Right lobe of liver (tissue), 6 donors: Measurements from ENCODE around the gene ARMH1. TPM values are rescaled to one million over a fixed set of nuclear protein-coding genes. Genes with fewer than 3 reads are reported as not detected.

Experiments used
- ATAC-seq, 4 donors: fragments of 200-7000 bp; cut with Tn5 transposase; one replicate each; pipeline ENCODE4 v1.9.1; 2020; ENCODE audit warnings: mild to moderate bottlenecking in 4 of 4, moderate library complexity in 4 of 4
- DNase-seq, 3 donors: peaks; one replicate each; pipeline ENCODE4 v3.0.0-alpha.2; 2020
- H3K27ac ChIP-seq, 3 donors: fragments of 200-600 bp; one replicate each; pipeline ENCODE4 v1.8.0; 2022
- H3K27me3 ChIP-seq, 2 donors: fragments of 200-600 bp; one replicate each; pipeline ENCODE4 v1.8.0; 2022
- H3K36me3 ChIP-seq, 4 donors: fragments of 200-600 bp; sonication (generic) in 1 of 4; one replicate each; pipeline versions ENCODE4 v1.5.1 to v1.8.0; 2017 to 2022; ENCODE audit warnings: control low read depth in 1 of 4
- H3K4me1 ChIP-seq, 4 donors: fragments of 200-600 bp; sonication (generic) in 1 of 4; one replicate each; pipeline versions ENCODE4 v1.5.1 to v1.8.0; 2017 to 2022; ENCODE audit warnings: control low read depth in 1 of 4
- H3K4me3 ChIP-seq, 3 donors: fragments of 200-600 bp; one replicate each; pipeline ENCODE4 v1.8.0; 2022
- H3K9me3 ChIP-seq, 4 donors: fragments of 200-600 bp; sonication (generic) in 1 of 4; one replicate each; pipeline versions ENCODE4 v1.5.1 to v1.8.0; 2017 to 2022; ENCODE audit warnings: control low read depth in 1 of 4
- POLR2A ChIP-seq: fragments of 450-650 bp; IDR thresholded peaks from one replicate; pipeline ENCODE4 v1.6.1; 2017; ENCODE audit warnings: antibody characterized with exemption, mild to moderate bottlenecking
- WGBS: methylation state at CpG from one replicate; pipeline ENCODE4 v1.1.6; 2018; ENCODE audit warnings: low coverage, low lambda C conversion rate; ENCODE audit not compliant: insufficient coverage; ENCODE audit errors: missing lambda C conversion rate; 5-methylcytosine and 5-hydroxymethylcytosine counted together
- intact Hi-C, 2 donors: fragments of 100-400 bp; cut with DNase I; formaldehyde crosslinking; loops; one replicate each; pipeline versions ENCODE4 v1.11.2 to v1.14.1; 2022
- total RNA-seq, 6 experiments: library from RNA; depleted of rRNA in 2 of 6; stranded (reverse); fragments of >200 nt in 2 of 6; fragmentation: NEBNext Ultra II Directional in 3 of 6; extraction: Animal tissue kit (Norgen Biotek cat#: 25700) in 3 of 6; gene quantifications; one replicate each; pipeline versions ENCODE4 v1.1.0 to v1.2.4, GENCODE V29; 2016 to 2023
- TF ChIP-seq, protein P1 (sequence below), 4 donors: fragments of 200-600 bp in 3 of 4; fragments of 450-650 bp in 1 of 4; IDR thresholded peaks; one replicate each; pipeline versions ENCODE4 v1.5.1 to v1.8.0; 2016 to 2022; ENCODE audit warnings: antibody characterized with exemption in 4 of 4, mild to moderate bottlenecking in 2 of 4
- donor health status: DM: no; HTN: yes; CAD: no.
- donor health status: DM: no; HTN: no; CAD: no.
- donor health status: DM: no; HTN: no; CAD: no.
- donor health status: DM: no; HTN: yes; CAD: no.
- donor health status: DM: no; HTN: yes; CAD: no.

ARMH1 gene
- total RNA-seq, 6 experiments from 2014 or later, result 2.7 to 18.4 (median 5.2) TPM

- DNase-seq, result peak; percentile 52 to 82 (median 74)
- intact Hi-C loops, result no loop called here
- WGBS, result 48% methylated on average over 13 of the region's 14 CpGs
- H3K36me3 ChIP-seq, result no peaks in the 10 kb centered on the region
- H3K4me3 ChIP-seq, result peak overlapping the region in 2 of 3 donors; percentile 20 to 28
- H3K4me1 ChIP-seq, result peaks cover 0 to 61% (median 24%) of the 10 kb centered on the region in 4 donors
- peak; percentile 71 to 85 (median 78) for ATAC-seq
- H3K27ac ChIP-seq, result peak overlapping the region; percentile 74 to 97 (median 94)
- TF ChIP-seq, protein P1, sequence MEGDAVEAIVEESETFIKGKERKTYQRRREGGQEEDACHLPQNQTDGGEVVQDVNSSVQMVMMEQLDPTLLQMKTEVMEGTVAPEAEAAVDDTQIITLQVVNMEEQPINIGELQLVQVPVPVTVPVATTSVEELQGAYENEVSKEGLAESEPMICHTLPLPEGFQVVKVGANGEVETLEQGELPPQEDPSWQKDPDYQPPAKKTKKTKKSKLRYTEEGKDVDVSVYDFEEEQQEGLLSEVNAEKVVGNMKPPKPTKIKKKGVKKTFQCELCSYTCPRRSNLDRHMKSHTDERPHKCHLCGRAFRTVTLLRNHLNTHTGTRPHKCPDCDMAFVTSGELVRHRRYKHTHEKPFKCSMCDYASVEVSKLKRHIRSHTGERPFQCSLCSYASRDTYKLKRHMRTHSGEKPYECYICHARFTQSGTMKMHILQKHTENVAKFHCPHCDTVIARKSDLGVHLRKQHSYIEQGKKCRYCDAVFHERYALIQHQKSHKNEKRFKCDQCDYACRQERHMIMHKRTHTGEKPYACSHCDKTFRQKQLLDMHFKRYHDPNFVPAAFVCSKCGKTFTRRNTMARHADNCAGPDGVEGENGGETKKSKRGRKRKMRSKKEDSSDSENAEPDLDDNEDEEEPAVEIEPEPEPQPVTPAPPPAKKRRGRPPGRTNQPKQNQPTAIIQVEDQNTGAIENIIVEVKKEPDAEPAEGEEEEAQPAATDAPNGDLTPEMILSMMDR (IDR thresholded peaks at IDR 0.05), result no peak
- TF ChIP-seq POLR2A, result peak; percentile 81
- no peaks in the 10 kb centered on the region for H3K9me3 ChIP-seq
- no peaks in the 10 kb centered on the region for H3K27me3 ChIP-seq
These were observed 7.7 kb downstream of the ARMH1 start for GRCh38 chr1:44681905-44682882.

DNA sequence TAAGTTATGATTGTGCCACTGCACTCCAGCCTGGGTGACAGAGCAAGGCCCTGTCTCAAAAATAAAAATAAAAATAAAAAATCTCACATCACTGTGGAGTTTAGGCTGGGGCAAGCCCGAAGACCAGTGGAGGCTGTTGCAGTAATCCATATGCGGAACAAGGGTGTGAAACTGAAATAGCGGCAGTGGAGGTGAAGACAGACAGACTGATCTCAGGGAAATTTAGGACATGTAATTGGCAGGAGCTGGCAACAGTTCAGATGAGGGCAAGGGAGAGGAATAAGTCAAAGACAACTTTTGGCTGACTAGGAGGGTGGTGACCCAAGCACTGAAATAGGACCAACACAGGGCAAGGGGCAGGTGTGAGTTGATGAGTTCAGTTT, 8.4 kb downstream of the ARMH1 start:
- ATAC-seq, result peak in 3 of 4 donors; percentile 11 to 23 (median 15)
- Histone ChIP-seq H3K27me3 (no peaks in the 10 kb centered on the region), H3K4me1 (peaks cover 0 to 54% (median 20%) of the 10 kb centered on the region in 4 donors), H3K4me3 (no peak overlapping the region), H3K36me3 (no peaks in the 10 kb centered on the region), H3K9me3 (no peaks in the 10 kb centered on the region), H3K27ac (peak overlapping the region; percentile 69 to 97 (median 94))
- no peak for DNase-seq
- TF ChIP-seq, protein P1 (IDR thresholded peaks at IDR 0.05), result no peak
- TF ChIP-seq POLR2A, result no peak
- intact Hi-C loops, result no loop called here
- 83% methylated on average over 3 of the region's 3 CpGs for WGBS

- Histone ChIP-seq H3K36me3 (no peaks in the 10 kb centered on the region), H3K27ac (no peak overlapping the region), H3K4me1 (peaks cover 0 to 40% (median 13%) of the 10 kb centered on the region in 4 donors), H3K9me3 (no peaks in the 10 kb centered on the region), H3K27me3 (no peaks in the 10 kb centered on the region), H3K4me3 (no peak overlapping the region)
- intact Hi-C loops, result no loop called here
- ATAC-seq (no peak), DNase-seq (no peak)
- no peak for TF ChIP-seq POLR2A
- TF ChIP-seq, protein P1 (IDR thresholded peaks at IDR 0.05), result no peak
- WGBS, result 71% methylated on average over 1 of the region's 1 CpG
These were observed 10.0 kb downstream of the ARMH1 start for GRCh38 chr1:44684525-44684924.

- H3K9me3 ChIP-seq, result no peaks in the 10 kb centered on the region
- intact Hi-C loops, result no loop called here
- H3K27ac ChIP-seq, result no peak overlapping the region
- DNase-seq (no peak), ATAC-seq (no peak)
- H3K36me3 ChIP-seq, result no peaks in the 10 kb centered on the region
- peaks cover 0 to 34% (median 10%) of the 10 kb centered on the region in 4 donors for H3K4me1 ChIP-seq
- no peaks in the 10 kb centered on the region for H3K27me3 ChIP-seq
- 97% methylated on average over 4 of the region's 4 CpGs for WGBS
- H3K4me3 ChIP-seq, result no peak overlapping the region
- TF ChIP-seq, protein P1 (IDR thresholded peaks at IDR 0.05), result no peak
- no peak for TF ChIP-seq POLR2A
These were observed 10.7 kb downstream of the ARMH1 start for GRCh38 chr1:44685218-44685617.
